Suprapubic skin (tissue), 4 donors: ENCODE results near the gene COL26A1. TPM values are rescaled to one million over a fixed set of nuclear protein-coding genes. Genes with fewer than 3 reads are reported as not detected.
"Not testable (repeated sequence)": the region's sequence is repeated elsewhere in the genome, so short reads cannot be mapped to it uniquely, and the experiment has no call there.

Experiments used
- DNase-seq, 2 donors: peaks; one replicate each; pipeline ENCODE4 v3.0.0-alpha.2; 2019; ENCODE audit warnings: low spot score in 2 of 2
- H3K27ac ChIP-seq: fragments of 200-600 bp; sonication (generic); one replicate; pipeline ENCODE4 v1.5.1; 2019
- H3K27me3 ChIP-seq: fragments of 200-600 bp; sonication (generic); one replicate; pipeline ENCODE4 v1.5.1; 2019
- H3K36me3 ChIP-seq: fragments of 200-600 bp; sonication (generic); one replicate; pipeline ENCODE4 v1.5.1; 2019
- H3K4me1 ChIP-seq: fragments of 200-600 bp; sonication (generic); one replicate; pipeline ENCODE4 v1.5.1; 2019
- H3K4me3 ChIP-seq: fragments of 200-600 bp; sonication (generic); one replicate; pipeline ENCODE4 v1.5.1; 2019; ENCODE audit warnings: mild to moderate bottlenecking
- H3K9me3 ChIP-seq: fragments of 200-600 bp; sonication (generic); one replicate; pipeline ENCODE4 v1.5.1; 2019
- EP300 ChIP-seq: sonication (generic); formaldehyde crosslinking; IDR thresholded peaks from one replicate; pipeline ENCODE4 v1.6.1; 2017; ENCODE audit warnings: antibody characterized with exemption
- POLR2A ChIP-seq, 2 donors: fragments of 450-650 bp; IDR thresholded peaks; one replicate each; pipeline ENCODE4 v1.6.1; 2017; ENCODE audit warnings: antibody characterized with exemption in 2 of 2, mild to moderate bottlenecking in 2 of 2, moderate library complexity in 2 of 2
- POLR2AphosphoS5 ChIP-seq, 3 donors: sonication (generic); formaldehyde crosslinking; IDR thresholded peaks; one replicate each; pipeline ENCODE4 v1.6.1; 2017; ENCODE audit warnings: antibody characterized with exemption in 3 of 3
- WGBS: methylation state at CpG from one replicate; pipeline ENCODE4 v1.1.5; 2018; 5-methylcytosine and 5-hydroxymethylcytosine counted together
- total RNA-seq, 4 donors: library from RNA; depleted of rRNA; stranded (reverse); fragments of >200 nt; gene quantifications; one replicate each; pipeline ENCODE4 v1.1.0, GENCODE V29; 2016
- TF ChIP-seq, protein P1 (sequence below), 2 donors: fragments of 200-600 bp in 1 of 2; fragments of 450-650 bp in 1 of 2; sonication (generic) in 1 of 2; IDR thresholded peaks; one replicate each; pipeline ENCODE4 v1.5.1; 2016 to 2019; ENCODE audit warnings: antibody characterized with exemption in 2 of 2, mild to moderate bottlenecking in 1 of 2, moderate library complexity in 1 of 2

The COL26A1 gene
- total RNA-seq, 4 donors from 2014 or later: 1.1 TPM; not detected in 3

DNA sequence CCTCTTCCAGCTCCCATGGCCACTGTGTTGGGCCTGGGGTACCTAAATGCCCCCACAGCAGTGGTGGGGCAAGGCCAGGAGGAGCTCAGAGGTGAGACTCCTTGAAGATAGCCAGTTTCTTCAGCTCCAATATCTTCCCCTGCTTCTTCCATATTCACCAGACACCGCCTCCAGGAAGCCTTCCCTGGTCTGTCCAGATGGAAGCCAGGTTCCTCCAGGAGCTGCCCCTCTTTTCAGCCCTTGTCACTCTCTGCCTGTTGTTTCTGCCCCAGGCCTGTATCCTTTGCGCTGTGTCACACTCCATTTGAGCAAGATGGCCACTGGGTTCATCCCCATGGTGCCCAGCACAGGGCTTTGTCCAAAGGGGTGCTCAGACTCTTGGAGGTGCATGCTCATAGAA, 138.7 kb downstream of the COL26A1 start:
- DNase-seq: no peak
- TF ChIP-seq, protein P1, sequence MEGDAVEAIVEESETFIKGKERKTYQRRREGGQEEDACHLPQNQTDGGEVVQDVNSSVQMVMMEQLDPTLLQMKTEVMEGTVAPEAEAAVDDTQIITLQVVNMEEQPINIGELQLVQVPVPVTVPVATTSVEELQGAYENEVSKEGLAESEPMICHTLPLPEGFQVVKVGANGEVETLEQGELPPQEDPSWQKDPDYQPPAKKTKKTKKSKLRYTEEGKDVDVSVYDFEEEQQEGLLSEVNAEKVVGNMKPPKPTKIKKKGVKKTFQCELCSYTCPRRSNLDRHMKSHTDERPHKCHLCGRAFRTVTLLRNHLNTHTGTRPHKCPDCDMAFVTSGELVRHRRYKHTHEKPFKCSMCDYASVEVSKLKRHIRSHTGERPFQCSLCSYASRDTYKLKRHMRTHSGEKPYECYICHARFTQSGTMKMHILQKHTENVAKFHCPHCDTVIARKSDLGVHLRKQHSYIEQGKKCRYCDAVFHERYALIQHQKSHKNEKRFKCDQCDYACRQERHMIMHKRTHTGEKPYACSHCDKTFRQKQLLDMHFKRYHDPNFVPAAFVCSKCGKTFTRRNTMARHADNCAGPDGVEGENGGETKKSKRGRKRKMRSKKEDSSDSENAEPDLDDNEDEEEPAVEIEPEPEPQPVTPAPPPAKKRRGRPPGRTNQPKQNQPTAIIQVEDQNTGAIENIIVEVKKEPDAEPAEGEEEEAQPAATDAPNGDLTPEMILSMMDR (IDR thresholded peaks at IDR 0.05): no peak
- no peak for TF ChIP-seq POLR2A (IDR thresholded peaks at IDR 0.05)
- no peak for TF ChIP-seq POLR2AphosphoS5 (IDR thresholded peaks at IDR 0.05)
- no peak for TF ChIP-seq EP300
- WGBS: 100% methylated on average over 2 of the region's 2 CpGs
- no peak overlapping the region for H3K4me3 ChIP-seq
- no peaks in the 10 kb centered on the region for H3K9me3 ChIP-seq
- H3K27me3 ChIP-seq: no peaks in the 10 kb centered on the region
- H3K36me3 ChIP-seq: no peaks in the 10 kb centered on the region
- no peaks in the 10 kb centered on the region for H3K4me1 ChIP-seq
- no peak overlapping the region for H3K27ac ChIP-seq

DNA sequence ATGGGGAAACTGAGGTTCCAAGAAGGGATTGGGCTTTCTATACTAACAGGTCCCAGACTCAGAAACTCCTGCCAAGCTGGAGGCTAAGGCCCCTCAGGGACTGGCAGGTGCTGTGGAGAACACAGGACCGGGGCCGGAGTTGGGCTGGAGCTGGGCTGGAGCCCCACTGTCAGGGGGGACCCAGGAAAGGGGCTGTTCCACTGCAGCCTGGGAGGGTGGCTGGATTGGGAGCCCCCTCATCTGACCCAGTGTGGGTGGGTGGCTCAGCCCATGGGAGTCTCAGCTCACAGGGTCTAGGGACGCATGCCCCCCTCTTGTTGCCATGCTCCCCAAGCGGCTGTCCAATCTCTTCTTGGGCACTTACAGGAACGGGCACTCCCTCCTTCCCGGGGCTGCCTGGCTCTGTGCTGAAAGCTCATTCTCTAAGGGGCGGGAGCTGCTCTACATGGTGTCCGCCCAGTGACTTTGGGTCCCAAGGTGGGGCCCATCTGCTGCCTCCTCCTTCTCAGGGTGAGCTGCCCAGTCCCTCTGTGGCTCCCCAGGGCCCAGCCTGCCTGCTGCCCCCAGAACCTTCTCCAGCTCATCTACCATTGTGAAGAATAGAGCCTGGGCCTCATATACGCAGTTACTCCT, 139.9 kb downstream of the COL26A1 start:
- DNase-seq: no peak
- Histone ChIP-seq H3K4me1 (no peaks in the 10 kb centered on the region), H3K27ac (no peak overlapping the region), H3K36me3 (no peaks in the 10 kb centered on the region), H3K27me3 (peaks cover 1% of the 10 kb centered on the region), H3K9me3 (no peaks in the 10 kb centered on the region), H3K4me3 (no peak overlapping the region)
- WGBS: 72% methylated on average over 9 of the region's 9 CpGs
- TF ChIP-seq, protein P1 (IDR thresholded peaks at IDR 0.05): no peak
- TF ChIP-seq EP300: no peak
- TF ChIP-seq POLR2A (IDR thresholded peaks at IDR 0.05): no peak
- TF ChIP-seq POLR2AphosphoS5 (IDR thresholded peaks at IDR 0.05): no peak

GRCh38 chr7:101505510-101505909, 142.8 kb downstream of the COL26A1 start:
- WGBS: 88% methylated on average over 7 of the region's 7 CpGs

GRCh38 chr7:101506531-101506930, 143.9 kb downstream of the COL26A1 start:
- Histone ChIP-seq H3K4me3 (no peak overlapping the region), H3K27me3 (peaks cover 35% of the 10 kb centered on the region), H3K27ac (no peak overlapping the region), H3K4me1 (no peaks in the 10 kb centered on the region), H3K9me3 (no peaks in the 10 kb centered on the region), H3K36me3 (no peaks in the 10 kb centered on the region)
- no peak for TF ChIP-seq POLR2AphosphoS5 (IDR thresholded peaks at IDR 0.05)
- TF ChIP-seq, protein P1 (IDR thresholded peaks at IDR 0.05): no peak
- no peak for TF ChIP-seq EP300
- no peak for TF ChIP-seq POLR2A (IDR thresholded peaks at IDR 0.05)
- 63% methylated on average over 5 of the region's 5 CpGs for WGBS
- DNase-seq: no peak

More at GRCh38 chr7:101505510-101505909, 142.8 kb downstream of the COL26A1 start:
- H3K27me3 ChIP-seq: peaks cover 26% of the 10 kb centered on the region
- H3K4me3 ChIP-seq, H3K27ac ChIP-seq, H3K36me3 ChIP-seq, H3K4me1 ChIP-seq, H3K9me3 ChIP-seq, DNase-seq: not testable (repeated sequence)

DNA sequence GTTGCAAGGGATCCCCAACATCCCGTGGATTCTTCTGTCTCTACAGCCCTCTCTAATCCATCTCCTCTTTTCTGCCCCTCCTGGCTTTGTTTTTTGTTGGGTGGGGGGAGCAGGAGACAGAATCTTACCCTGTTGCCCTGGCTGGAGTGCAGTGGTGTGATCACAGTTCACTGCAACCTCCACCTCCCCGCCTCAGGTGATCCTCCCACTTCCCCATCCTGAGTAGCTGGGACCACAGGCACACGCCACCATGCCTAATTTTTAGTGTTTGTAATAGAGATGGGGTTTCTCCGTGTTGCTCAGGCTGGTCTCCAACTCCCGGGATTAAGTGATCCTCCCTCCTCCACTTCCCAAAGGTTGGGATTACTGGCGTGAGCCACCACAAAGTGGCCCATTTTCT, 144.7 kb downstream of the COL26A1 start:
- Histone ChIP-seq H3K36me3 (no peaks in the 10 kb centered on the region), H3K27ac (no peak overlapping the region), H3K4me3 (no peak overlapping the region), H3K4me1 (no peaks in the 10 kb centered on the region), H3K27me3 (peaks cover 43% of the 10 kb centered on the region), H3K9me3 (no peaks in the 10 kb centered on the region)
- TF ChIP-seq POLR2AphosphoS5 (IDR thresholded peaks at IDR 0.05): no peak
- TF ChIP-seq, protein P1 (IDR thresholded peaks at IDR 0.05): no peak
- TF ChIP-seq EP300: no peak
- TF ChIP-seq POLR2A (IDR thresholded peaks at IDR 0.05): no peak
- WGBS: 49% methylated on average over 6 of the region's 6 CpGs
- DNase-seq: no peak

GRCh38 chr7:101507791-101508252, 145.1 kb downstream of the COL26A1 start:
- TF ChIP-seq, protein P1 (IDR thresholded peaks at IDR 0.05): peak in 1 of 2 donors; percentile 15
- no peak for TF ChIP-seq POLR2A (IDR thresholded peaks at IDR 0.05)
- WGBS: 33% methylated on average over 8 of the region's 9 CpGs
- H3K27ac ChIP-seq: no peak overlapping the region

More at GRCh38 chr7:101507791-101508252, 145.1 kb downstream of the COL26A1 start:
- H3K4me1 ChIP-seq: no peaks in the 10 kb centered on the region
- no peak for DNase-seq
- no peaks in the 10 kb centered on the region for H3K9me3 ChIP-seq
- H3K36me3 ChIP-seq: no peaks in the 10 kb centered on the region
- peaks cover 43% of the 10 kb centered on the region for H3K27me3 ChIP-seq
- H3K4me3 ChIP-seq: no peak overlapping the region
